Measurements from ENCODE around the gene TPRG1L.

TPRG1L gene

DNA sequence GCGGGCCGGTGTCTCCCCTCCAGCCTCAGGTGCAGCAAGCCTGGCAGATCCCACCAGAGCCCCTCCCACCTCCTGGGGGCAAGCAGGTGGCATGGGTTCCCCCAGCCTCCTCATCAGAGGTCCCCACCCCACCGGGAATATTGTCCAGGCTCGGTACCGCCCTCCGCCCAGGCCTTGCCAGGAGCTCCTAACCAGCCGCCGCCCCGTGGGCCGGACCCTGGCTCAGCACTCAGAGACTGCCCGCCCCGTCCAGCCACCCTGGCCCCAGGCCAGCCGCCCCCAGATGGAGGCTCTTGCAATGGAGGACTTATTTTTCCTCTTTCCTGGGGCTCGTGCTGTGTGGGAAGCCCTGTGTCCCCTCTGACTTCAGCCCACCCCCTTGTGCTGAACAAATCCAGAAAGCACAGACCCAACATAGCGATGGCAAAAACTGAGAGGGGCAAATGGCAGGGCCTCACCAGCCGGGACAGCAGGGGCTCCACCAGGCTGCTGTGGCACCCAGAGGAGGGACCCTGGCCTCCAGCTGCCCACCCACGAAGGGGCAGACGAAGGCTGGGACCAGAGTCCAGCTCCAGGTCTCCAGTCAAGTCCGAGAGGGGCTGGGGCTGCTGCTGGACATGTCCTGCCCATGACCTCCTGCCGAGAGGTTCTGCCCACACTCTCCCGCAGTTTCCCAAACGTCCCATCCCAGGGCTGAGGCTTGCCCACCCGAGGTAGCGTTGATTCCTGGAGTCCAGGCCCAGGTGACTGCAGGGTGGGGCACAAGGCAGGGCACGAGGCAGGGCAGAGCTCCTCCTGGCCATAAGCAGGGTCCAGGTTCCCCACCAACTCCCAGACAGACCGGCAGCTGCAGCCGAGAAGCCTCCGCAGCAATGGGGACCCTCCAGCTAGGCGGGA, 21.0 kb upstream of the TPRG1L start:
- WGBS (ENCODE audit: extremely low coverage, insufficient coverage, insufficient read length) = no CpG with 5 or more reads among the region's 29 CpGs
- no peak overlapping the region for H3K27ac ChIP-seq (ENCODE audit: low read depth, low read length)
- no peak overlapping the region for H2BK5ac ChIP-seq (ENCODE audit: low read depth, low read length, poor library complexity)
- H3K36me3 ChIP-seq (ENCODE audit: control insufficient read depth in 1 of 2, insufficient read depth in 2 of 2, low read length in 2 of 2) = no peaks in the 10 kb centered on the region
- no peaks in the 10 kb centered on the region for H3K27me3 ChIP-seq (ENCODE audit: insufficient read depth, low read length)
- H2AFZ ChIP-seq (ENCODE audit: insufficient read depth, low read length, poor library complexity) = no peak overlapping the region
- H3K4me1 ChIP-seq (ENCODE audit: control insufficient read depth in 1 of 2, insufficient read depth in 2 of 2, low read length in 2 of 2) = no peaks in the 10 kb centered on the region
- no peak overlapping the region for H4K91ac ChIP-seq (ENCODE audit: low read depth, low read length)
- no peak overlapping the region for H2BK120ac ChIP-seq (ENCODE audit: insufficient read depth, low read length, poor library complexity)
- H3K18ac ChIP-seq (ENCODE audit: low read length) = no peak overlapping the region
- H2AK5ac ChIP-seq (ENCODE audit: low read length) = no peak overlapping the region
- H3K79me1 ChIP-seq (ENCODE audit: low read length) = no peaks in the 10 kb centered on the region
- no peak overlapping the region for H3K14ac ChIP-seq (ENCODE audit: low read length)
- no peak overlapping the region for H4K8ac ChIP-seq (ENCODE audit: low read depth, low read length)
- H3K79me2 ChIP-seq (ENCODE audit: control insufficient read depth, insufficient read depth, low read length, poor library complexity) = no peaks in the 10 kb centered on the region
- H3K9me3 ChIP-seq (ENCODE audit: insufficient read depth, low read depth, low read length) = peaks cover 14% of the 10 kb centered on the region
- H3K4ac ChIP-seq (ENCODE audit: low read depth, low read length) = no peak overlapping the region
- no peak overlapping the region for H3K9ac ChIP-seq (ENCODE audit: low read length)
- no peak overlapping the region for H2BK12ac ChIP-seq (ENCODE audit: low read length)
- DNase-seq = no peak
- no peak overlapping the region for H3K4me3 ChIP-seq (ENCODE audit: low read depth, low read length)
- no peak overlapping the region for H3K4me2 ChIP-seq (ENCODE audit: low read length)
- H3K23ac ChIP-seq (ENCODE audit: low read length) = no peak overlapping the region
- H4K12ac ChIP-seq (ENCODE audit: low read depth, low read length) = no peak overlapping the region

DNA sequence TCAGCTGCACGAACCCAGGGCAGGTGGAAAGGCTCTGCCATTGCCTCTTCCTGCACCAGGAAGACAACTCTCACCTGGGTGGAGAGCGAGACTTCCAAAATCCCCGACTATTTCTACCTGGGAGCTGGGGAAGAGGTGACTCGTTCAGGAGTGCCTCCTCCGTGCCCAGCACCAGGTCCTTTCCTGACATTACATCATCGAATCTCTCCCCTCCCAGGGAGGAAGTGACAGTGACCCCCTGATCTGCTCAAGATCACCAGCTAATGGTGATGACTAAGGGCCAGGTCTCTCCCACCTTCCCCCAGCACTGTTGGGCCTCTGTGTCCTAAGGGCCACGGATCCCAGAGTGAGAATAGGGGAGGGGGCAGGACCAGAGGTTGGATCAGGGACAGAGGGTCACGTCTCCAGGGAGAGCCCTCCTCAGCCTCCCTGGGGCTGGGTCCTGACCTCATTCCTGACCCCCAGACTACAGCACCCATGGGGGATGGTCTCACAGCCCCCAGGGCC, 20.3 kb upstream of the TPRG1L start:
- Histone ChIP-seq H3K27me3 (ENCODE audit: insufficient read depth, low read length) (no peaks in the 10 kb centered on the region), H2BK12ac (ENCODE audit: low read length) (no peak overlapping the region), H2BK120ac (ENCODE audit: insufficient read depth, low read length, poor library complexity) (no peak overlapping the region), H3K18ac (ENCODE audit: low read length) (no peak overlapping the region), H3K27ac (ENCODE audit: low read depth, low read length) (no peak overlapping the region), H4K91ac (ENCODE audit: low read depth, low read length) (no peak overlapping the region), H2AK5ac (ENCODE audit: low read length) (no peak overlapping the region), H3K79me1 (ENCODE audit: low read length) (no peaks in the 10 kb centered on the region), H3K4me3 (ENCODE audit: low read depth, low read length) (no peak overlapping the region), H3K4ac (ENCODE audit: low read depth, low read length) (no peak overlapping the region), H3K4me2 (ENCODE audit: low read length) (no peak overlapping the region), H3K14ac (ENCODE audit: low read length) (no peak overlapping the region), H4K8ac (ENCODE audit: low read depth, low read length) (no peak overlapping the region), H3K9ac (ENCODE audit: low read length) (no peak overlapping the region), H2AFZ (ENCODE audit: insufficient read depth, low read length, poor library complexity) (no peak overlapping the region), H3K23ac (ENCODE audit: low read length) (no peak overlapping the region), H3K9me3 (ENCODE audit: insufficient read depth, low read depth, low read length) (peaks cover 14% of the 10 kb centered on the region), H3K4me1 (ENCODE audit: control insufficient read depth in 1 of 2, insufficient read depth in 2 of 2, low read length in 2 of 2) (no peaks in the 10 kb centered on the region), H3K36me3 (ENCODE audit: control insufficient read depth in 1 of 2, insufficient read depth in 2 of 2, low read length in 2 of 2) (no peaks in the 10 kb centered on the region), H3K79me2 (ENCODE audit: control insufficient read depth, insufficient read depth, low read length, poor library complexity) (no peaks in the 10 kb centered on the region), H4K12ac (ENCODE audit: low read depth, low read length) (no peak overlapping the region), H2BK5ac (ENCODE audit: low read depth, low read length, poor library complexity) (no peak overlapping the region)
- WGBS (ENCODE audit: extremely low coverage, insufficient coverage, insufficient read length) = no CpG with 5 or more reads among the region's 8 CpGs
- DNase-seq = no peak

DNA sequence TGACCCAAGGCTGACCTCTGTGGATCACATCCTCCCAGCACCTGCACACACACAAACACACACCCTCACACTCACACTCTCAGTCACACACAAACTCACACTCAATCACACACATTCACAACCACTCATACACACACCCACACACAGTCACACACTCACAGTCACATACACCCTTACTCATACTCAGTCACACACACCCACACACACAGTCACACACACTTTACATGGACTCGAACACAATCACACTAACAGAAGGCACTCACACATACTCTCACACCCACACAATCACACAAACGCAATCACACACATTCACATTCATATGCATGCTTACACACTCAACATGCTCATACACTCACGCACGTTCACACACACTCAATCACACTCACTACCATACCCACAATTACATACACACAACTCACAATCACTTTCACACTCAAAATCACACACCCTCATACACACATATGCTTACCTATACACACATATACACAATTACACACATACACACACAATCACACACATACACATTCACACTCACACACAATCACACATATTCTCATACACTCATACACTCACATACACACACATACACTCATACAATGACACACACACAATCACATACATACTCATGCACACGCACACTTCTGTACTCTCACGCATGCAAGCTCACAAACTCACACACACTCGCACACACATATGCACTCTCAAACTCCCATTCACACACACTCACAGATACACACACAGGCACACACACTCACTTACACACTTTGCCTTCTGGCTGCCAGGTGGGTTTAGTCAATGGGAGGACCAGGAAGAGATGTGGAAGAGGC, 19.6 kb upstream of the TPRG1L start:
- Histone ChIP-seq H3K23ac (ENCODE audit: low read length) (no peak overlapping the region), H3K4ac (ENCODE audit: low read depth, low read length) (no peak overlapping the region), H3K79me1 (ENCODE audit: low read length) (no peaks in the 10 kb centered on the region), H4K12ac (ENCODE audit: low read depth, low read length) (no peak overlapping the region), H4K91ac (ENCODE audit: low read depth, low read length) (no peak overlapping the region), H2AFZ (ENCODE audit: insufficient read depth, low read length, poor library complexity) (no peak overlapping the region), H2AK5ac (ENCODE audit: low read length) (no peak overlapping the region), H3K4me2 (ENCODE audit: low read length) (no peak overlapping the region), H3K36me3 (ENCODE audit: control insufficient read depth in 1 of 2, insufficient read depth in 2 of 2, low read length in 2 of 2) (no peaks in the 10 kb centered on the region), H3K4me1 (ENCODE audit: control insufficient read depth in 1 of 2, insufficient read depth in 2 of 2, low read length in 2 of 2) (no peaks in the 10 kb centered on the region), H3K27ac (ENCODE audit: low read depth, low read length) (no peak overlapping the region), H4K8ac (ENCODE audit: low read depth, low read length) (no peak overlapping the region), H3K9ac (ENCODE audit: low read length) (no peak overlapping the region), H3K9me3 (ENCODE audit: insufficient read depth, low read depth, low read length) (peaks cover 14% of the 10 kb centered on the region), H3K14ac (ENCODE audit: low read length) (no peak overlapping the region), H3K27me3 (ENCODE audit: insufficient read depth, low read length) (peaks cover 4% of the 10 kb centered on the region), H2BK120ac (ENCODE audit: insufficient read depth, low read length, poor library complexity) (no peak overlapping the region), H2BK5ac (ENCODE audit: low read depth, low read length, poor library complexity) (no peak overlapping the region), H3K18ac (ENCODE audit: low read length) (no peak overlapping the region), H3K79me2 (ENCODE audit: control insufficient read depth, insufficient read depth, low read length, poor library complexity) (no peaks in the 10 kb centered on the region), H2BK12ac (ENCODE audit: low read length) (no peak overlapping the region), H3K4me3 (ENCODE audit: low read depth, low read length) (no peak overlapping the region)
- WGBS (ENCODE audit: extremely low coverage, insufficient coverage, insufficient read length) = 100% methylated on average over 1 of the region's 7 CpGs
- no peak for DNase-seq

DNA sequence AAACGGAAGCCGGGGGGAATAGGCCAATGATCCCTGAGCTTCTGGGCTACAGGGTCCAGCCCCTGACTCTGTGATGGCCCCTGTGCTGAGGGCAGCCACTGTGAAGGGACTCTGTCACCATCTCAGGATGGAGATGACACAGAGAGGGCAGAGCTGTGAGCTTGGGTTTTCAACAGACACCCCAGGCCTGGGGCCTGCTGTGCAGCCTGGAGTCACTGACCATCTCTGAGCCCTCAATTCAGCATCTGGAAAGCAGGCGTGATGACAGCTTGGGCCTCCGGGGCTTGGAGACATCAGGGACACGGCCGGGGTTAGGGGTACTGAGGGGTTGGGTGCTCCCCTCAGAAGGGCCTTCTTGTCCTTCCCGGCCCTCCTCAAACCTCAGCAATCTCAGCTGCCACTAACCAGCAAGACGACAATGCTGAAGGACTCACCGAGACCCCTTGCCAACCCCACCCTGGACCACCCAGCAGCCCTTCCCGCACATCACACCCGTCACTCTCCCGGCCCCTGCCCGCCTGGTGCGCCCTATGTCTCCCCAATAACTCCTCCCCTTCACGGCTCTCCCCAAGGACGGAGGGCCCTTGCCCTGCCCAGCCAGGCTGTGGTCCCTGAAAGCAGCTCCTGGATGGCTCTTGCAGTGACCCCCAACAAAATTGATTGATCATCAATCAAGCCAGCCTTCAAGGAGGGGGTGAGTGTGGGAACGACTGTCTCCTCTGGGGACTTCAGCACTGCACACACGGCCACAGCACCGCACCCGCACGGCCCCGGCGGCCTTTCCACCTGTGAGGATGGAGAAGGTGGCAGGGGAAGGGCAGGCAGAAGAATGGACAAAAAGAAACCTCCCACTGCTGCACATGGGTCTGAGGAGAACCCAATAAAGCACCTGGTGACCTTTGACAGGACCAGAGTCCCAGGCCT, 17.8 kb upstream of the TPRG1L start:
- no peak overlapping the region for H3K9ac ChIP-seq (ENCODE audit: low read length)
- H3K27ac ChIP-seq (ENCODE audit: low read depth, low read length) = no peak overlapping the region
- H3K4ac ChIP-seq (ENCODE audit: low read depth, low read length) = no peak overlapping the region

More for the DNA sequence above, 17.8 kb upstream of the TPRG1L start:
- Histone ChIP-seq H4K12ac (ENCODE audit: low read depth, low read length) (no peak overlapping the region), H2BK5ac (ENCODE audit: low read depth, low read length, poor library complexity) (no peak overlapping the region), H3K14ac (ENCODE audit: low read length) (no peak overlapping the region), H3K18ac (ENCODE audit: low read length) (no peak overlapping the region), H3K4me2 (ENCODE audit: low read length) (no peak overlapping the region), H3K27me3 (ENCODE audit: insufficient read depth, low read length) (peaks cover 11% of the 10 kb centered on the region), H4K8ac (ENCODE audit: low read depth, low read length) (no peak overlapping the region), H3K4me3 (ENCODE audit: low read depth, low read length) (no peak overlapping the region), H4K91ac (ENCODE audit: low read depth, low read length) (no peak overlapping the region), H3K9me3 (ENCODE audit: insufficient read depth, low read depth, low read length) (peaks cover 14% of the 10 kb centered on the region), H2BK12ac (ENCODE audit: low read length) (no peak overlapping the region), H3K23ac (ENCODE audit: low read length) (no peak overlapping the region), H2AFZ (ENCODE audit: insufficient read depth, low read length, poor library complexity) (no peak overlapping the region), H3K36me3 (ENCODE audit: control insufficient read depth in 1 of 2, insufficient read depth in 2 of 2, low read length in 2 of 2) (no peaks in the 10 kb centered on the region), H3K79me1 (ENCODE audit: low read length) (no peaks in the 10 kb centered on the region), H2AK5ac (ENCODE audit: low read length) (no peak overlapping the region), H3K4me1 (ENCODE audit: control insufficient read depth in 1 of 2, insufficient read depth in 2 of 2, low read length in 2 of 2) (peaks cover 9 to 10% of the 10 kb centered on the region in 2 experiments), H2BK120ac (ENCODE audit: insufficient read depth, low read length, poor library complexity) (no peak overlapping the region), H3K79me2 (ENCODE audit: control insufficient read depth, insufficient read depth, low read length, poor library complexity) (no peaks in the 10 kb centered on the region)
- DNase-seq = no peak
- WGBS (ENCODE audit: extremely low coverage, insufficient coverage, insufficient read length) = no CpG with 5 or more reads among the region's 23 CpGs
